ENCODE data around the gene CDK11A.

DNA sequence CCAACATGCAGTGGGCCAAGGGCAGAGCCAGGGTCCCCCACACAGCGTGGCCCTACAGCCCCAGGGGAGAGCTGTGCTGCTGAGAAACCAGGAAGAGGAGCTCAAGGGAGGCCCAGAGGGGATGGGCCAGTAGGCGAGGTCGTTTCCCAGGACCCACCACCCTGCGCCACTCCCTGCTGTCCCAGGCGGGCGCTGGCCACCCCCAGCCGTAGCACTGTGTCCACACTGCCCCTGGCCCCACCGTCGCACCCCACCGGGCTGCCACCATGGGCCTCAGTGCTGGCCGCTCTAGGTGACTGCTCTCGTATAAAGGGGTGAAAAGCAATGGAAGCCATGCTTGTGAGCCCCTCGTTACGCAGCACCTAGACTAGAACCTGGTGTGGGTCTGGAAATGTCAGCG lies 31.7 kb upstream of the CDK11A start:
- no peak for TF ChIP-seq YY1 (IDR thresholded peaks at IDR 0.05; ENCODE audit: low read depth)
- TF ChIP-seq USF1 (IDR thresholded peaks at IDR 0.05) = no peak
- TF ChIP-seq FOXM1 (IDR thresholded peaks at IDR 0.05; ENCODE audit: borderline replicate concordance, low read depth) = no peak
- no peak for TF ChIP-seq TEAD4 (IDR thresholded peaks at IDR 0.05)

All from Ishikawa (cell line).